ENCODE measurements around the gene GLB1L. TPM values are rescaled to one million over a fixed set of nuclear protein-coding genes. Genes with fewer than 3 reads are reported as not detected.

GLB1L gene
- polyA plus RNA-seq, 4 donors, result 12.1 to 26.1 (median 21.8) TPM

DNA sequence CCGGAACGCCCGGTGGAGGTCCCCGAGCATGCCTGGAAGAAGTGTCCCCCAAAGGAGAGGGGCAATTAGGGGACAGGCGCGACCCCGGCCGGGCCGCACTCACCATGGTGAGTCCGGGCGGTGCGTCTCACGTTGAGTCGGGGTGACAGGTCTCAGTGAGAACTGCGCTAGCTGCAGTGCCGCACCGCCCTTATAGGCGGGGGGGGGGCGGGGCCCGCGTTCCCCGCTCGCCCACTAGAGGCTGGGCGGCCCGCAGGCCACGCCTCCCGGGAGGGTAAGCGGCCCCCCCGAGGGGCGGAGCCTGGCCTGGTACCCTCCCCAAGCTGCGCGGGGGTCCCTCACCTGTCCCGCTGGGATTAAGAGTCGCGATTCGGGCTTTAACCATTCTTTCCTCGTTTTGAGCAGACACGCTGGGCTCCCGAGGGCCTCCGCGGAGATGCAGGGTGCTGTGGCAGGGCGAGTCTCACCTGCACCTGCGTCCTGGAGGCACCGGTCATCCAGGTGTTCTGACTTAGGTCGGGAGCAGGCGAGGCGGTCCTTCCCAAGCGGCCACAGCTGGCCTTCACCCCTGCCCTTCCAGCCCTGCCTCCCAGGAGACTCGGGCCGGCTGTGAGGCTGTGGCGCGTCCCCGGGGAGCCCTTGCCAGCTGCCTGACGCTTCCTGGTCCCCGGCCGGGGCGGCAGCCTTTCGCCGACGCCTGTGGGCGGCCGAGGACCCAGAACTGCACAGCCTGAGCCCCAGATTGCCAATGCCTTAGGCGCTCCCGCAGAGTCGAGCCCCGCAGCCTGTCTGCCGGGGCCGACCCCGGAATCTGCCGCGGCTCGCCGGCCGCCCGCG lies 8.7 kb upstream of the GLB1L start, which contains the start of gene TUBA4A:
Gene TUBA4A (minus strand): TSS at position 166 of the 837 bp plus-strand sequence. CDS start 60 bp downstream, at position 106.
- DNase-seq (ENCODE audit: low read depth in 4 of 4, low spot score in 3 of 4), result no peak

DNA sequence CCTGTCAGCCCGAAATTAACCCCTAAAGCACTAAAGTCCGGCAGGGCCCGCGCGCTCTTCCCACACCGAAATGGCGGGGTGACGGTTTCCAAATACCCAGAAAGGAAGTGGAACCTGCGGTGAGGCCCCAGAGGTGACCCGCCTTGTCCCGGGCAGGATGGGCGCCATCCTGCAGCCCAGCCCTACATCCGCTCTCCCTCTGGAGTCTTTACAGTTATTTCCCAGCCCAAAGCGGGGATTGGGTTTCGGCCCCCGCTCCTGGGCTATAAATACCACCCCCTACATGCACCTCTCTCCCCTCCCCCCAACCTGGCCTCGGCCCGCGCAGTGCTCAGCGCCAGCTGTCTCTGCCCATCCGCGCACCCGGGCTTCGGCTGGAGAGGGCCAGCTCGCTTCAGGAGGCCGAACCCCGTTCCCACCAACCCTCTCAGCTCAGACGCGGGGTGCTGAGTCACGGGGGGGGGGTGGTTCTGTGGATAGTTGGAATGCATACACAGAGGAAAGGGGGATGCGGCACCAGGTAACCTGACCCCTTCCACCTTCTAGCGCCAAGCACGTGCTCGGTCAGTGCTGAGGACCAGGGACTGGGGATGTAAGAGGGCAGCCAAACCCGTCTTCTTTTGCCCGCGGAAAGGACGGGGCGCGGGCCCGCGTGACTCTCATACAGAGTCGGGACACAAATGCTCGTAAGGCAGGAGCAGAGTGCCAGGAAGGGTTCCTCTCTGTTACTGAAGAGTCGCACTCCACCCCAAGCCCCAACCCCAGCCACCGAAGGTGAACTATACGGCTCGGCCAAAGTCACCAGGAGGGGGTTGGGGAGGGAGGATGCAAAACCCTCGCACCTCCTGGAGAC lies 7.9 kb upstream of the GLB1L start, which contains the start of gene TUBA4B:
Gene TUBA4B (plus strand): TSS at position 344 of the 853 bp plus-strand sequence. CDS start 165 bp downstream, at position 509.
- no peak for DNase-seq (ENCODE audit: low read depth in 4 of 4, low spot score in 3 of 4)

GRCh38 chr2:219252570-219252899 lies 7.3 kb upstream of the GLB1L start:
- no peak for DNase-seq (ENCODE audit: low read depth in 4 of 4, low spot score in 3 of 4)

DNA sequence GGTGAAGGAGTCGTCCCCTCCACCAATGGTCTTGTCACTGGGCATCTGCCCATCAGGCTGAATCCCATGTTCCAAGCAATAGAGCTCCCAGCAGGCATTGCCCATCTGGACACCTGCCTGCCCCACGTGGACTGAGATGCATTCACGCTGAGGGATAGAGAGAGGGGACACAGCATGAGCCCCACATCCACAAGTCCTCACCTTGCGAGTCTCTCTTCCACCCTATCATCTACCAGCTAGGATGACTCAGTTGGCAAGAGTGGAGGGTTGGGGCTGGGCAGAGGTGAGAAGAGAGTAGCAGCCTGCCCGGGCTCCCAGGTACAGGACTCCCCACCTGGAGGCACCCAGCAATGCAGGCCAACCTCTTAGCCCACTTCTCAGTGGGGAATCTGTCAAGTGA lies 6.8 kb upstream of the GLB1L start:
- no peak for DNase-seq (ENCODE audit: low read depth in 4 of 4, low spot score in 3 of 4)

DNA sequence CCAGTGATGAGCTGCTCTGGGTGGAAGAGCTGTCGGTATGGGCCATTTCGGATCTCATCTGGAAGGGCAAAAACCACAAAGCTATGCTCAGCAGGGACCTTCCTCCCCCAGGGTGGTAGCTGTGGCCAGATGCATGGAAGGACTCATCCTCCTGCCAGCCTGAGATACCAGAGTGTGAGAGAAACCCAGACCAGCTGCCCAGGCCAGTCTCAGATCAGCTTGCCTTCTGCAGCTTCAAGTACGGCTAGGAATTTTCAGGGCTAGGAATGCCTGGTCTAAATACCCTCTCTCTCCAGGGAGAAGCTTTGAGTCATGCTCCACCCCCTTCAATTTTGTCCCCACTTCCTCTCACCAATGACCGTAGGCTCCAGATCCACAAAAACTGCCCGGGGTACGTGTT lies 6.4 kb upstream of the GLB1L start:
- no peak for DNase-seq (ENCODE audit: low read depth in 4 of 4, low spot score in 3 of 4)

GRCh38 chr2:219250049-219250781 lies 5.0 kb upstream of the GLB1L start:
- no peak for DNase-seq (ENCODE audit: low read depth in 4 of 4, low spot score in 3 of 4)

DNA sequence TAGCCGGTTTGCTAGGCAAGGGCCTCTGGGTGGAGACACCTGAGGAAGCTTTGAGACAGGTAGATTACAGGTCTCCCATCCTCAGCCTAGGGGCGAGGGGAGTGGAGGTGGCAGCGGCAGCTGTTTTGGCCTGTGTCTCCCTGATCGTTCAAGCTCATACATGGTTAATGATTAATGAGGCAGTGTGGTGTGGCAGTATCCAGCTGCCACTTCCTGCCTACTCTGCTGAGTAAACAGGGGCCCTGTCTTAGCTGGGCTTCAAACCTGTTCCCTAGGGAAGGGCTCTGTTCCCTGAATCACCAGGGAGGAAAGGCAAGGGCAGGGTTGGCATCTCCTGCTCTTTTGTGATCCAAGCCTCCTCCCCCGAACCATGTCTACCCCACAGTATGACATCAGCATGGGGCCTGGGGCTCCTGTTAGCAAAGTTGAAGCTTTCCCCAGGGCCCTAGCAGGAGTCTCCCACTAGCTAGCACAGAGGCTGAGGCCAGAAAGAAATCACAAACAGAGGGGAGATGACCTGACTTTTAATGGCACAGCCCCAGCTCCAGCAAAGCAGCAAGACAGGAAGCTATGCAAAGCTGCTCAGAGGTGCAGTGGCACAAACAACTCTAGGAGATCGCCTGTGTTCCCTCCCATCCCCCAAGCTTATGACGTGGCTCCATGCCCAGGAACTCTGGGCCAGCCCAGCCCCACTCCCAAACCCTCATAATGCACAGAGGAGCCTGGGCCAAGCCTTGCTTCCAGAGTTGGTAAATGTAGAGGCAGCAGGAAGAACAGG lies 4.1 kb upstream of the GLB1L start:
- no peak for DNase-seq (ENCODE audit: low read depth in 4 of 4, low spot score in 3 of 4)

DNA sequence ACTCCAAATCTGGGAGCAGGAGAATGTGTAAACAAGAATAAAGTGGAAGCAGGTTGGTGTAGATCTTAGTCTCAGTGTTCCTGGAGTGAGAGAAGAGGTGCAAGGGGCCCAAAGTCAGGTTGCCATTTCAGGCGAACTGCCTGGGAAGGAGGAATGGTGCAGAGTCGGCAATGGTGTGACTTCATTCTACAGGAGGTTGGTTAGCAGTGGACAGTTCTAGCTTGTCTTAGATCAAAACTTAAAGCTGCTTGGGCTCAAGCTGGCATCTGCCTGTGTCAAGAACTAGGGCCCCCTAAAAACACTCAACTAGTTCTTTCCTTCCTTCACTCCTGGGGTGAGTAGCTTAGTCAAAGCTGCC lies 3.6 kb upstream of the GLB1L start:
- no peak for DNase-seq (ENCODE audit: low read depth in 4 of 4, low spot score in 3 of 4)

DNA sequence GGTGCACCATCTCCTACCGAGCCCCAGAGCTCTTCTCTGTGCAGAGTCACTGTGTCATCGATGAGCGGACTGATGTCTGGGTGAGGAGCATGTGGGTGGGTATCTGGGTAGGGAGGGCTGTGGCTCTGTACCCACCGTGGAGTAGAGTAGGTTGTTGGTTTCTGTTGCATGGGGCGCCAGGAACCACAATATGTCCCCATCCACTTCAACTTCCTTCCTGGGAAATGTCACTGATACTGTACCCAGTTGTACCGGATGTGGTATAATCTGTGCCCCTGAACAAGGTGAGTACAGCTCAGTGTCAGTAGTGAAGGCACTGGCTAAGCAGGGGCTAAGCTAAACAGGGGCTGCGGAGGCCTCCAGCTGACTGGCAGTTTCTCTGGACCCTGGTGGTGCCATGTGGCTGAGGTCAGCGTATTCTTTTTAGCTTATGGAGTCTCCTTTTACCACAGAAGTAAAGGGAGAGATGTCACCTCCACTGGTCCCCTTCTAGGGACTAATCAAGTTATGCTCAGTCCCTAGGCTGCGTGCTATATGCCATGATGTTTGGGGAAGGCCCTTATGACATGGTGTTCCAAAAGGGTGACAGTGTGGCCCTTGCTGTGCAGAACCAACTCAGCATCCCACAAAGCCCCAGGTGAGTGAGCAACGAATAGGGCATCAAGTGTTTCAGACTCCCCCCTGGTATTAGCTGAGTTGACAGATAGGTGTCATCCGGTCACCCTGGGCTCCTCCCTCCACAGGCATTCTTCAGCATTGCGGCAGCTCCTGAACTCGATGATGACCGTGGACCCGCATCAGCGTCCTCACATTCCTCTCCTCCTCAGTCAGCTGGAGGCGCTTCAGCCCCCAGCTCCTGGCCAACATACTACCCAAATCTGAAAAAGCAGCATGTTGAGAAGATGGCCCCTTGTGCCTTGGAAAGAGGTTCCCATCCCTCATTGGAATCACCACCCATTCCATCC lies 2.7 kb upstream of the GLB1L start:
- DNase-seq (ENCODE audit: low read depth in 4 of 4, low spot score in 3 of 4), result no peak

DNA sequence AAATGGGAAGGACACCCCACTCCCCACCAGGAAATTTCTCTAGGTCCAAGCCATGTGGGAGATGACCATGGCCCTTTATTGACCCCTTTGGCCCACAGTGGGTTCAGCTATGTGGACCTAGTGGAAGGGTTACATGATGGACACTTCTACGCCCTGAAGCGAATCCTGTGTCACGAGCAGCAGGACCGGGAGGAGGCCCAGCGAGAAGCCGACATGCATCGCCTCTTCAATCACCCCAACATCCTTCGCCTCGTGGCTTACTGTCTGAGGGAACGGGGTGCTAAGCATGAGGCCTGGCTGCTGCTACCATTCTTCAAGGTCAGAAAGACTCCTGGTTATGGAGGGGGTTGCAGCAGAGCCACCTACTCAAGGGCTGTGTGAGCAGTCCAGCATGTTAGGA lies 1.3 kb upstream of the GLB1L start:
- no peak for DNase-seq (ENCODE audit: low read depth in 4 of 4, low spot score in 3 of 4)

GRCh38 chr2:219245899-219246230 lies 621 bp upstream of the GLB1L start:
- DNase-seq (ENCODE audit: low read depth in 4 of 4, low spot score in 3 of 4), result no peak

GRCh38 chr2:219244789-219245147 lies 476 bp downstream of the GLB1L start:
- DNase-seq (ENCODE audit: low read depth in 4 of 4, low spot score in 3 of 4), result no peak

GRCh38 chr2:219243291-219243761 lies 1.9 kb downstream of the GLB1L start:
- no peak for DNase-seq (ENCODE audit: low read depth in 4 of 4, low spot score in 3 of 4)

GRCh38 chr2:219234331-219234730 lies 10.9 kb downstream of the GLB1L start:
- DNase-seq (ENCODE audit: low read depth in 4 of 4, low spot score in 3 of 4), result no peak

DNA sequence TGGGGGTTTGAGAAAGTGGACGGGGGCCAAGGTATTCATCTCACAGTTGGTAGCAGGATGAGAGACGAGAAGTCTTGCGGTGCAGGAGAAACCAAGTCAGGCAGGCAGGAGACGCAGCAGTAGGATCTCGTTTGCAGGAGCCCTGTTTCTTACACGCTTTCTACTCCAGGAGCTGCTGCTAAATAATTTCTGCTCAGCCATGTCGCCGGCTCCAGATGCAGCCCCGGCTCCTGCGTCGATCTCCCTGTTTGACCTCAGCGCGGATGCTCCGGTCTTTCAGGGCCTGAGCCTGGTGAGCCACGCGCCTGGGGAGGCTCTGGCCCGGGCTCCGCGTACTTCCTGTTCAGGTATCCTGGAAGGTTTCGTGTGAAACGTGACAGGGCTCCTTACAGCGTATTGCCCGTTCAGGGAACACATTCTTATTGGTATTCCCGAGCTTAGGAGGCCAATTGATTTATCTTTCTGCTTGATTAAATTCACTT lies 15.1 kb downstream of the GLB1L start:
- DNase-seq (ENCODE audit: low read depth in 4 of 4, low spot score in 3 of 4), result no peak

GRCh38 chr2:219229305-219230058 lies 15.8 kb downstream of the GLB1L start, which contains the start of the genes ANKZF1 and ATG9A:
TSS of gene ANKZF1 (plus strand) at chr2:219229806. CDS start at chr2:219230258, 452 bp downstream.
TSS of gene ATG9A (minus strand) at chr2:219229636. CDS start at chr2:219228024, 1,612 bp downstream.
- DNase-seq (ENCODE audit: low read depth in 4 of 4, low spot score in 3 of 4), result peak; percentile 93 to 97 (median 95)

DNA sequence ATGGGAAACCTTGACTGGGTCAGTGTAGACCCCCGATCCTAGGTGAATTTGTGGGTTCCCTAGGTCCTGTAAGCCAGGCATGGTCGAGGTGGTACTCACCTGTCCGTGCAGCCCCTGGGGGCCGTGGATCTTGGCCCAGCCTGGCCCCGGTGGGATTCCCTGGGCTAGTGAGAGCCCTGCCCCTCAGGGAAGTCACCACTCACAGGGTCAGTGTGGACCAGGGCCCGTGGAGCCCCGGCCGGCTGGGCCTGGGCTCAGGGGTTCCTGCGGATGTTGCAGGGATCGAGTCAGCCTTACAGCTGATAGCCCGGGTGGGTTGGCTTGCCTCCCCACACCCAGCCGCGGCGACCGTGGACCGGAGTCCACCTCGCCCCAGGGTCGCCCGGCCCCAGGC lies 16.3 kb downstream of the GLB1L start:
- no peak for DNase-seq (ENCODE audit: low read depth in 4 of 4, low spot score in 3 of 4)
